Tibial artery (tissue), 4 donors: Measurements from ENCODE around the gene LARGE1.

ENCODE experiments used
- DNase-seq, 2 donors: peaks; one replicate each; pipeline ENCODE4 v3.0.0-alpha.2; 2019
- H3K27ac ChIP-seq, 2 donors: fragments of 200-600 bp; sonication (generic) in 1 of 2; 1 replicate in 1 of 2; 2 replicates in 1 of 2; pipeline ENCODE4 v1.5.1; 2018 to 2019; ENCODE audit warnings: mild to moderate bottlenecking in 1 of 2
- H3K27me3 ChIP-seq, 2 donors: fragments of 200-600 bp; sonication (generic) in 1 of 2; one replicate each; pipeline versions ENCODE4 v1.5.1 to v1.6.0; 2016 to 2019
- H3K36me3 ChIP-seq, 3 donors: fragments of 200-600 bp; sonication (generic) in 2 of 3; one replicate each; pipeline ENCODE4 v1.5.1; 2016 to 2019; ENCODE audit warnings: mild to moderate bottlenecking in 2 of 3
- H3K4me1 ChIP-seq, 4 donors: fragments of 200-600 bp; sonication (generic) in 2 of 4; 1 replicate in 3 of 4; 2 replicates in 1 of 4; pipeline ENCODE4 v1.5.1; 2016 to 2019
- H3K4me3 ChIP-seq, 2 donors: fragments of 200-600 bp; sonication (generic) in 1 of 2; 1 replicate in 1 of 2; 2 replicates in 1 of 2; pipeline ENCODE4 v1.5.1; 2018 to 2019; ENCODE audit warnings: mild to moderate bottlenecking in 2 of 2
- H3K9me3 ChIP-seq, 3 donors: fragments of 200-600 bp; sonication (generic) in 1 of 3; one replicate each; pipeline ENCODE4 v1.5.1; 2016 to 2019
- CTCF ChIP-seq, 2 experiments: fragments of 200-600 bp in 1 of 2; fragments of 450-650 bp in 1 of 2; IDR thresholded peaks; one replicate each; pipeline ENCODE4 v1.5.1; 2017 to 2019; ENCODE audit warnings: antibody characterized with exemption in 2 of 2, mild to moderate bottlenecking in 1 of 2, moderate library complexity in 1 of 2
- intact Hi-C: fragments of 100-400 bp; cut with DNase I; formaldehyde crosslinking; loops from one replicate; pipeline ENCODE4 v1.15.0; 2023; ENCODE audit warnings: low total_unique reads

LARGE1 gene

GRCh38 chr22:33919391-33920196 lies 682 bp downstream of the LARGE1 start:
- no peaks in the 10 kb centered on the region for H3K36me3 ChIP-seq
- H3K4me1 ChIP-seq = peaks cover 0 to 22% (median 19%) of the 10 kb centered on the region in 4 donors
- peak overlapping the region; percentile 80 to 84 for H3K27ac ChIP-seq
- H3K9me3 ChIP-seq = no peaks in the 10 kb centered on the region
- TF ChIP-seq CTCF (IDR thresholded peaks at IDR 0.05) = no peak
- no peaks in the 10 kb centered on the region for H3K27me3 ChIP-seq
- DNase-seq = peak; percentile 22 to 69
- peak overlapping the region; percentile 88 to 96 for H3K4me3 ChIP-seq
- intact Hi-C loops = loop anchor here (5.0 to 10.0 kb wide), 2 partner anchors 67 to 1105 kb away; no protein-coding TSS in a partner anchor

- H3K27me3 ChIP-seq = no peaks in the 10 kb centered on the region
- intact Hi-C loops = loop anchor here (5.0 kb wide), 1 partner anchor 67 kb away; no protein-coding TSS in a partner anchor
These were observed 1.5 kb downstream of the LARGE1 start for GRCh38 chr22:33918676-33919365.

GRCh38 chr22:33917744-33918406 lies 2.4 kb downstream of the LARGE1 start:
- H3K4me1 ChIP-seq = peaks cover 0 to 21% (median 10%) of the 10 kb centered on the region in 4 donors
- no peaks in the 10 kb centered on the region for H3K9me3 ChIP-seq
- TF ChIP-seq CTCF (IDR thresholded peaks at IDR 0.05) = no peak
- no peak for DNase-seq
- H3K4me3 ChIP-seq = no peak overlapping the region
- H3K27me3 ChIP-seq = no peaks in the 10 kb centered on the region
- no peak overlapping the region for H3K27ac ChIP-seq
- intact Hi-C loops = loop anchor here (5.0 kb wide), 1 partner anchor 66 kb away; no protein-coding TSS in a partner anchor
- no peaks in the 10 kb centered on the region for H3K36me3 ChIP-seq

More at GRCh38 chr22:33918676-33919365, 1.5 kb downstream of the LARGE1 start:
- Histone ChIP-seq H3K27ac (peak overlapping the region in 1 of 2 donors; percentile 84), H3K9me3 (no peaks in the 10 kb centered on the region), H3K36me3 (no peaks in the 10 kb centered on the region), H3K4me1 (peaks cover 0 to 22% (median 18%) of the 10 kb centered on the region in 4 donors), H3K4me3 (peak overlapping the region; percentile 88 to 96)
- no peak for TF ChIP-seq CTCF (IDR thresholded peaks at IDR 0.05)
- DNase-seq = no peak

- no peak overlapping the region for H3K4me3 ChIP-seq
- intact Hi-C loops = loop anchor here (5.0 kb wide), 1 partner anchor 62 kb away; no protein-coding TSS in a partner anchor
- DNase-seq = no peak
- H3K9me3 ChIP-seq = no peaks in the 10 kb centered on the region
- no peak overlapping the region for H3K27ac ChIP-seq
- peaks cover 0 to 34% (median 15%) of the 10 kb centered on the region in 4 donors for H3K4me1 ChIP-seq
- no peak for TF ChIP-seq CTCF (IDR thresholded peaks at IDR 0.05)
- no peaks in the 10 kb centered on the region for H3K27me3 ChIP-seq
- no peaks in the 10 kb centered on the region for H3K36me3 ChIP-seq
These were observed 5.6 kb downstream of the LARGE1 start for GRCh38 chr22:33914699-33915098.

GRCh38 chr22:33914131-33914530 lies 6.1 kb downstream of the LARGE1 start:
- no peaks in the 10 kb centered on the region for H3K9me3 ChIP-seq
- no peaks in the 10 kb centered on the region for H3K27me3 ChIP-seq
- no peaks in the 10 kb centered on the region for H3K36me3 ChIP-seq
- intact Hi-C loops = no loop called here
- H3K27ac ChIP-seq = no peak overlapping the region
- no peak for TF ChIP-seq CTCF (IDR thresholded peaks at IDR 0.05)
- H3K4me1 ChIP-seq = peaks cover 0 to 36% (median 21%) of the 10 kb centered on the region in 4 donors
- H3K4me3 ChIP-seq = no peak overlapping the region
- no peak for DNase-seq
